T-helper 2 cell treated with Interferon-gamma antibody and Interleukin-4, amounts not matched to agents 100 ng/mL and 5 ng/mL, for 36 hours (primary cell): Measurements from ENCODE around the gene INSYN2B. TPM values are rescaled to one million over a fixed set of nuclear protein-coding genes. Genes with fewer than 3 reads are reported as not detected.
"Not testable (repeated sequence)": the region's sequence is repeated elsewhere in the genome, so short reads cannot be mapped to it uniquely, and the experiment has no call there.

Experiments
- intact Hi-C: fragments of 100-400 bp; cut with micrococcal nuclease; formaldehyde crosslinking; loops from one replicate; pipeline ENCODE4 v1.15.1; 2023
- total RNA-seq: library from RNA; stranded (reverse); gene quantifications from 2 replicates; pipeline ENCODE4 v1.2.3, GENCODE V29; 2022

INSYN2B gene
- total RNA-seq, 1 donor from 2014 or later, result not detected

DNA sequence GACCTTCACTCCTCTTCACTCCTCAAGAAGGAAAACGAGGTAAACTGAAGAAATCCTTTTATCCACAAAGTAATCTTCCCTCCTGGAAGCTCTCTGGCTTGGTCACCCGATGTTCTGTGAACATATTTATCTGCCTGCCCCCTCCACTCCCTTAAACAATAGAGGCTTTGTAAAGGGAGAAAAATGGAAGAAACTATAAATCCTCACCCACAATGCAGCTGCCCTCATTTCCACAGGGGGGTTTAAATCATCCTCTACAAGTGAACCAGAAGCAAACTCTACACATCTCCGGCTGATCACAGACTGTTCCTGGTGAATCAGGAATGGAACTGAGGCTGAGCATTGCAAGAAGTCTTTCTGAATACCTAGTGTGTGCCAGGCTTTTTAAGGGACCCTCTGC is 7.2 kb downstream of the INSYN2B start:
- intact Hi-C loops, result no loop called here

DNA sequence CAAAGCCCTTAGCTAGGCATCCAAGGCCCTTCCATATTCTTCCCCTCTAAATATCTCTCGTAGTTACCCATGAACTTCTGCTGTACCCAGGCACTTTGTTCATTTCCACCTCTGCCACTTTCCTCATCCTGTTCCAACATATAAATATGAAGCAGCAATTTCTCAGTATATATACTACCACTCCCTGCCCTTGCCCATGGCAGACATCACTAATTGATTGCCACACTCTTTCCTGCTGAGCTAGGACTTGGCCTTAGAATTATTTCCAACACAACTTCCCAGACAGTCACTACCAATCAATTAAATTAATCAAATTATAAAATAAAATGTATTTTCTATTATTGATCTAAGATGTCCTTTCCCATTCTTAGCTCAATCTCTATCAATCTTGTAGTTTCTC is 8.5 kb downstream of the INSYN2B start:
- intact Hi-C loops, result no loop called here

GRCh38 chr5:169970911-169971765 is 9.2 kb downstream of the INSYN2B start:
- intact Hi-C loops, result no loop called here

DNA sequence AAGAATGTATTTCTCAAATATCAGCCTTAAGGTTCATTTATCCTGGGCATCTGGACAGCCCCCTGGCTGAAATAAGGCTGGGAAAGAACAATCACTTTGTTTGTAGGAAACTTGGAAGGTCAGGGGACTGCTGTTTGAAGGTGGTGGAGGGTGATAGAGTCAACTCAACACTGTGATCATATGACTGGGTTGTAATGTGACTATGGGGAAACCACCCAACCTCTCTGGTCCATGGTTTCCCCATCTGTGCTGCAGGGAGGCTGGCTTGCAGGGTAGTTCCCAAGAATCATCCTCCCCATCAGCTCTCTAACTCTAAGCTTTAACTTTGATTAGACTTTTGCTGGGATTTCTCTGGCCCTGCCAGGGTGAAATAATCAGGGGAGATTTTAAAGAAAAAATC is 10.0 kb downstream of the INSYN2B start:
- intact Hi-C loops, result no loop called here

DNA sequence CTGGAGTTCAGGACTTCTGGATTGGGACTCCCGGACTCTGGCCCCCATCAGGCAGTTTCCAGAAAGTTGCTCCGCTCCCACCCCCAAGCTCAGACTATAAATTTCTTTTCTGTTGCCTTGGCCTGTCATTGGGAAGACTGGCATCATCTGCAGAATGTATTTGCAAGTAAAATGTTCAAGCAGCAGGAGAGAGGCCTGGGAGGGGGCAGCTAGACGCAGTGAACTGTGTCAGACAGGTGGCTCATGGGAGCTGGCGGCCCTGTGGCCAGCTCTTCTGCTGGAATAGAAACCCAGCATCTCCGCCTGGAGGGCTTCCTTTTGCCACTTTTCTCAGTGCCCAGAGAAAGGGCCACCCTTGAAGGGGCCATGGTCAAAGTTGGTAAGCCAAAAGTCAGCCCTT is 16.0 kb downstream of the INSYN2B start:
- intact Hi-C loops, result no loop called here

GRCh38 chr5:169960659-169961058 is 19.6 kb downstream of the INSYN2B start:
- intact Hi-C loops, result no loop called here

GRCh38 chr5:169958278-169958677 is 22.0 kb downstream of the INSYN2B start:
- intact Hi-C loops, result no loop called here

- intact Hi-C loops, result no loop called here
Observed at GRCh38 chr5:169956756-169957155, 23.5 kb downstream of the INSYN2B start.

GRCh38 chr5:169956126-169956525 is 24.2 kb downstream of the INSYN2B start:
- intact Hi-C loops, result no loop called here

GRCh38 chr5:169954786-169955185 is 25.5 kb downstream of the INSYN2B start:
- intact Hi-C loops, result no loop called here

GRCh38 chr5:169953196-169953595 is 27.1 kb downstream of the INSYN2B start:
- intact Hi-C loops, result not testable (repeated sequence)

DNA sequence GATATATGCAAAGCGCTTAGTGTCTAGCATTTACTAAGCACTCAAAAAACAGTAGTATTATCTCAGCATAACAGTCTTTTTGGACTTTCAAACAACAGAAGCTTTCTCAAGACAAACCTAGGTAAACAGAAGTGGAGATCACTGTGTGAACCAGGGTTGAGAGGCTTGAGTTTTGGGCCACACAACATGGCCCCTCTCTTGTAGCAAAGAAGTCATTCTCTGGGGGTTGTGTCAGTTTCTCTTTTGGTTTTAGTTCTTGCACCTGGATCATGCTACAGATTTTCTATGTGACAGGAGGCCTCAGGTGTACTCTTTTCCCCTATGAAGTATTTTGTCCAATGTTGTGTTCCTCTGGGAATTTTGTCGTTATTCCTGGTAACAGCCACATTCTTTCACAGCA is 30.0 kb downstream of the INSYN2B start:
- intact Hi-C loops, result no loop called here

DNA sequence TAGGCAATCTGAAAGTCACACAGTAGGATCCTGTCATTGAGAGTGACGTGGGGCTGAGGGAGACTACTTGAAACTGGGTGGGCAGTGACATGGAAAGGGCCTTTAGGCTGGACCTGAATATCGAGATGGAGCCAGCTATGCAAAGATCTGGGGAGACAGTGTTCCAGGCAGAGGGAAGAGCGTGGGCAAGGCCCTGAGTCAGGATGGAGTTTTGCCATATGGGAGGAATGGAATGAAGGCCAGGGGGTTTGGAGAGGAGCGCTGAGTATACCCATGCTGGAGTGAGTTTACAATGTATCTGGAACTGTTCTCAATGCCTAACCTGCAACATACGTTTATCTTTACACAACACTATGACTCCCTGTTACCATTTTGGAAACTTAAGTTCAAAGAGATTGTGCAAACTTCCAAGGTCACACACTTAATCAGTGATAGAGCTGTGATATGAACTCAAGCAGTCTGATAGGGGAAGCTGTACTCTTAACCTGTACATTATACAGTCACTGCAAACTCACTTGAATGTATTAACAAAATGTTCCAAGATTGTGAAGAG is 33.5 kb downstream of the INSYN2B start:
- intact Hi-C loops, result no loop called here

GRCh38 chr5:169945831-169946261 is 34.4 kb downstream of the INSYN2B start:
- intact Hi-C loops, result no loop called here

DNA sequence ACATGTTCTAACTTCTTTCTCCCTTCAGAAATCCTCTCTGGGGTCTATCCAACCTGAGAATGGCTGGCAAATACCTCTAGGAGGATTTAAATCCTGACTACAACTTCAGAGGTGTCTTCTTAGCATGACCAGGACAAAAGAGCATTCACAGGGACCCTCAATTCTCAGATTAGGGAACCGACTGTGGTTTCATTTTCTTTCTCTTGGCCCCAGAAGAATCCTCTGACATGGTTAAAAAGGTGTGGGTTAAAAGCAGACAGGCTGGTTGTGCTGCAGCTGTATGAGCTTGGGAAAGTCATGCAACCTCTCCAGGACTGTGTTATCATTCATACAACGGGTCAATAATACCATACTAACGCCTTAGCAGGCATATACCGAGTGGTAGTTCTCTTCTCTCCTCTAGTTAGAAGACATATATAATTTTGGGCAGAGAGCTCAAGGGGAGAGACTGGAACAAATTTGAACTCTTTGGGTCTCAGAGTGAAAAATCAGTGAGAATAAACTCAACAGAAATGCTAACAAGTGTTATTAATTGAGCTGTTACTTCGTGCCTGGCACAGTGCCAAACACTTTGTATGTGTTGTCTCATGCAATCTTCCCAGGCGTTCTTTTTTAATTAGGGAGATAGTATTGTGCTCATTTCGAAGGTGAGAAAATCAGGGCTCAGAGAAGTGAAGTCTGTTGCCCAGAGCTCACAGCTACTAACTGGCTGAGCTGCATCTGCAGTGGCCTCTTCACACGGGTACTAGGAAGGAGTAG is 35.2 kb downstream of the INSYN2B start:
- intact Hi-C loops, result no loop called here

DNA sequence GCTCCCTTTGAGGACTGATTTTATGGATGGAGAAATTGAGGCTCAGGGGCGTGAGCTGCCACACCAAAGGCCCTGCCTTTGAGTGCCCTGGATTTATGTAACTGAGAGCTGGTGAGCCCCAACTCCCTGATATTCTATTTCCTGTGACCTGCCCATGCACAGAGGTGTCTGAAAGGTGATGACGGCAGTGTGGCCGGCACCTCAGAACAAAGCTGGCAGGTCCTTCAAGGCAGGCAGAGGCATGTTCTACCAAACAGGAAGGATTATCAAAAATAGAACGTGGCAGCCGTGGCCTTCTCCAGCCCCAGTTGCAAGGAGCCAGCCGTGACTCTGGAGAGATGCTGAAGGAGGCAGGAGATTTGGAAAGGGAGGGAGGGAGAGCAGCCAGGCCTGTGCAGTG is 36.2 kb downstream of the INSYN2B start:
- intact Hi-C loops, result no loop called here

DNA sequence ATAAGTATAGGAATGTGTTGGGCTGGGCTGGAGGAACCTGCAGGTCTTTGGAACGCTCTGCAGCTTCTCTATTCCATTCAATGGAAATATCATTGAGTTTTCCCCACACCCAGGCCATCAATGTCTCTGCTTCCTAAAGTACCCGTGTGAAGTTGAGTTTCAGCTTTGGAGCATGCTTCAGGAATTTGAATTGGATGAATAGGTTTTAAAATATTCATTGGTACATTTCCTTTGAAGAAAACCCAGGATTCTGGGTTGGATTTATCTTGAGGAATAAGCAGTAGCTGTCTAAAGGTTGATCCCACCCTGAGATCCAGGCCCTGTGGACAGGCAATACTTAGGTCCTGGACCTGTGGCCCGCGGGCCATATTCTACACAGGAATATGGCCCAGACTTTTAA is 37.3 kb downstream of the INSYN2B start:
- intact Hi-C loops, result no loop called here

DNA sequence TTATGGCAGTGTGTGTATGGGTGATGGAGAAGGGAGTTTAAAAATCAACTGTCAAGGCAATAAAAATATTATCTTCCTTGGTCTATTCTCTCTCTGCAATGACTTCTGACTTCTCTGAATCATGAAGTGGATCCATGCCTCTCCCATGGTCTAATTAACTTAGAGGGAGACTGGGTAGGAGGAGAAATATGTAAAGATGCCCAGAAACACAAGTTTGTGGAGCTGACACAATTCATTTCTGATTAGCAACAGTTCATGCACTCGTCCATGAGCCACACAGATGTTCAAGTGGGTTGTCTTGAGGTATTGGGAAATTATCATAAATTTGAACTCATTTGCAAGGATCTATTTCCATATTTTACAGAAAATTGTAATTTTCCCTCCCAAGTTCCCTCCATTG is 38.1 kb downstream of the INSYN2B start:
- intact Hi-C loops, result no loop called here

GRCh38 chr5:169941542-169941941 is 38.8 kb downstream of the INSYN2B start:
- intact Hi-C loops, result no loop called here

- intact Hi-C loops, result no loop called here
Observed at GRCh38 chr5:169939731-169940130, 40.6 kb downstream of the INSYN2B start.

DNA sequence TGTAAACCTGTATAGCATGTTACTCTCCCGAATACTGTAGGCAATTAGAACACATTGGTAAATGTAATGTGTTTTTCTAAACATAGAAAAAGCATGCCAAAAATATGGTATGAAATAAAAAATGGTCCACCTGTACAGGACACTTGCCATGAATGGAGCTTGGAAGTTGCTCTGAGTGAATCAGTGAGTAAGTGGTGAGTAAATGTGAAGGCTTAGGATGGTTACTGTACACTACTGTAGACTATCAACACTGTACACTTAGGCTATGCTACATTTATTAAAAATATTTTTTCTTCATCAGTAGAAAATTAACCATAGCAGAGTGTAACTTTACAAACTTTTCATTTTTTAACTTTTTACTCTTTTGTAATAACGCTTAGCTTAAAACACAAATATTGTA is 41.9 kb downstream of the INSYN2B start:
- intact Hi-C loops, result no loop called here

- intact Hi-C loops, result no loop called here
Observed at GRCh38 chr5:169935762-169936161, 44.5 kb downstream of the INSYN2B start.
